Measurements from ENCODE around the gene CAMK2B.

DNA sequence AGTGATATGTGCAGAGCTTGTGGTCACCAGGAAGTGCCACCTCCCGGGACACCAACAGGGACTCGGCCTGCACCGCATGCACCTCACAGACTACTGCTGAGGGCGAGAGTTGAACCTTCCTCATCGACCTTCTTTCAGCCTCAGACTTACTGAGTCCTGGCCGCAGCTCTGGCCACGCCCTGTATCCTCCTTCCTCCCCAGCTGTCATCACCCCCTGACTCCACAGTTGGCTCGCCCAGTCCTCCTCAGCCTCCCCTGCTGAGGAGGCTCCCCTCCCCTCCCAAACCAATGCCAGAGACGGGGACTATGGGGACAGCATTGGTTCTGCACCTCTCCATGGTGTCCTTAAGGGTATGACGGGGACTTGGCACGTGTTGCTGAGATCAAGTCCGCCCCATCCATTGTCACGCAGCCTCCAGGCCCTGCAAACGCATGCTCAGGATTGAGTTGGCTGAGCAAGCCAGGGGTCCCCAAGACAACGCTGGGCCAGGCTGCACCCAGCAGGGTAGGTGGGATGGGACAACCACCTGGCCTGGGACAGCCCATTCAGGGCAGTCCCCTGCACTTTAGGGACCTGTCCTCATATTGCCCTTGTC, 75.7 kb downstream of the CAMK2B start:
- TF ChIP-seq, protein P1, sequence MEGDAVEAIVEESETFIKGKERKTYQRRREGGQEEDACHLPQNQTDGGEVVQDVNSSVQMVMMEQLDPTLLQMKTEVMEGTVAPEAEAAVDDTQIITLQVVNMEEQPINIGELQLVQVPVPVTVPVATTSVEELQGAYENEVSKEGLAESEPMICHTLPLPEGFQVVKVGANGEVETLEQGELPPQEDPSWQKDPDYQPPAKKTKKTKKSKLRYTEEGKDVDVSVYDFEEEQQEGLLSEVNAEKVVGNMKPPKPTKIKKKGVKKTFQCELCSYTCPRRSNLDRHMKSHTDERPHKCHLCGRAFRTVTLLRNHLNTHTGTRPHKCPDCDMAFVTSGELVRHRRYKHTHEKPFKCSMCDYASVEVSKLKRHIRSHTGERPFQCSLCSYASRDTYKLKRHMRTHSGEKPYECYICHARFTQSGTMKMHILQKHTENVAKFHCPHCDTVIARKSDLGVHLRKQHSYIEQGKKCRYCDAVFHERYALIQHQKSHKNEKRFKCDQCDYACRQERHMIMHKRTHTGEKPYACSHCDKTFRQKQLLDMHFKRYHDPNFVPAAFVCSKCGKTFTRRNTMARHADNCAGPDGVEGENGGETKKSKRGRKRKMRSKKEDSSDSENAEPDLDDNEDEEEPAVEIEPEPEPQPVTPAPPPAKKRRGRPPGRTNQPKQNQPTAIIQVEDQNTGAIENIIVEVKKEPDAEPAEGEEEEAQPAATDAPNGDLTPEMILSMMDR (IDR thresholded peaks at IDR 0.05; ENCODE audit: poor library complexity) = no peak
- no peak for TF ChIP-seq EZH2 (IDR thresholded peaks at IDR 0.05; ENCODE audit: borderline replicate concordance)
- TF ChIP-seq EZH2phosphoT487 (IDR thresholded peaks at IDR 0.05; ENCODE audit: low read depth, severe bottlenecking, unreplicated experiment) = no peak

All from hepatocyte (in vitro differentiated cells).